Liver (tissue), 3 donors: ENCODE results near the gene DSTYK.

Experiments used
- CTCF ChIP-seq: fragments of 150-350 bp; IDR thresholded peaks from 2 replicates; pipeline ENCODE4 v1.5.1; 2017; ENCODE audit warnings: improper control_type of control experiment, low read depth, low read length; ENCODE audit not compliant: missing input control
- FOXA1 ChIP-seq: IDR thresholded peaks from 2 replicates; pipeline ENCODE4 v1.6.1; 2016; ENCODE audit warnings: antibody characterized with exemption
- JUND ChIP-seq, 2 donors: IDR thresholded peaks; 2 replicates each; pipeline ENCODE4 v1.6.1; 2016; ENCODE audit warnings: antibody characterized with exemption in 2 of 2
- RAD21 ChIP-seq, 2 donors: IDR thresholded peaks; 2 replicates each; pipeline ENCODE4 v1.6.1; 2016; ENCODE audit warnings: antibody characterized with exemption in 2 of 2, mild to moderate bottlenecking in 2 of 2
- REST ChIP-seq: IDR thresholded peaks from 2 replicates; pipeline ENCODE4 v1.6.1; 2016; ENCODE audit warnings: antibody characterized with exemption, mild to moderate bottlenecking
- TAF1 ChIP-seq: conservative IDR thresholded peaks from 2 replicates; pipeline ENCODE4 v1.6.1; 2016; ENCODE audit warnings: antibody characterized with exemption, mild to moderate bottlenecking
- ZBTB33 ChIP-seq: IDR thresholded peaks from 2 replicates; pipeline ENCODE4 v1.6.1; 2016; ENCODE audit warnings: antibody characterized with exemption
- TF ChIP-seq, protein P1 (sequence below): IDR thresholded peaks from 2 replicates; pipeline ENCODE4 v1.6.1; 2016; ENCODE audit warnings: antibody characterized with exemption
- donor health status: healthy.
- donor health status: healthy.

- no peak for TF ChIP-seq FOXA1
- TF ChIP-seq REST, result no peak
- TF ChIP-seq CTCF, result no peak
- no peak for TF ChIP-seq RAD21 (IDR thresholded peaks at IDR 0.05)
- no peak for TF ChIP-seq JUND (IDR thresholded peaks at IDR 0.05)
- TF ChIP-seq ZBTB33, result no peak
- TF ChIP-seq, protein P1, sequence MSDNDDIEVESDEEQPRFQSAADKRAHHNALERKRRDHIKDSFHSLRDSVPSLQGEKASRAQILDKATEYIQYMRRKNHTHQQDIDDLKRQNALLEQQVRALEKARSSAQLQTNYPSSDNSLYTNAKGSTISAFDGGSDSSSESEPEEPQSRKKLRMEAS, result no peak
- TF ChIP-seq TAF1, result no peak
Observed at GRCh38 chr1:205133287-205133686, 78.2 kb downstream of the DSTYK start.
